K562 (cell line): Measurements from ENCODE around the gene MFAP3L. TPM values are rescaled to one million over a fixed set of nuclear protein-coding genes. Genes with fewer than 3 reads are reported as not detected.

Experiments used
- ATAC-seq: fragments of 200-7000 bp; cut with Tn5 transposase; 3 replicates; pipeline ENCODE4 v1.9.1; 2020; ENCODE audit warnings: moderate library complexity
- BruUV-seq: library from RNA; stranded (reverse); fragments of 400-500 nt; replicated peaks from 2 replicates; lab custom pipeline; 2021; lab: Mats Ljungman, UMichigan
- CTCF ChIA-PET: fragments of 300-600 bp; formaldehyde crosslinking; extraction: SDS; loops from one replicate; lab custom pipeline; 2021; ENCODE audit warnings: low intra/inter-chr PET ratio; lab: Yijun Ruan, JAX
- POLR2A ChIA-PET: fragments of 300-600, 350-650 bp; sonication (Branson Sonifier 250); formaldehyde crosslinking; extraction: SDS; loops from one replicate; lab custom pipeline; 2021; ENCODE audit warnings: antibody characterized with exemption, inconsistent platforms; lab: Yijun Ruan, JAX
- DNase-seq, 4 experiments: peaks; one replicate each; pipeline versions ENCODE4 v3.0.0 to v3.0.0-alpha.2; 2011 to 2018; ENCODE audit warnings: low spot score in 3 of 4, mixed read lengths in 3 of 4; ENCODE audit errors: extremely low read depth in 1 of 4
- FAIRE-seq: peaks from 2 replicates; lab custom pipeline; 2011; peaks lifted over from hg19 to GRCh38; lab: Jason Lieb, UNC
- H2AFZ ChIP-seq: 2 replicates; pipeline ENCODE4 v1.6.0; 2011; ENCODE audit warnings: low read depth, low read length, control low read depth, inconsistent platforms
- H3K27ac ChIP-seq: fragments of 200-600 bp; 3 replicates; pipeline ENCODE4 v1.8.0; 2011; ENCODE audit warnings: low read depth, mild to moderate bottlenecking, control low read depth, inconsistent platforms, low read length, moderate library complexity, mixed read lengths; ENCODE audit errors: extremely low read depth
- H3K27me3 ChIP-seq, 2 experiments: fragments of 300-600 bp in 1 of 2; 2 replicates in 1 of 2; 3 replicates in 1 of 2; pipeline versions ENCODE4 v1.6.0 to v1.8.0; 2011; ENCODE audit warnings: inconsistent platforms in 2 of 2, low read length in 2 of 2, mild to moderate bottlenecking in 1 of 2, mixed read lengths in 1 of 2, moderate library complexity in 1 of 2; ENCODE audit not compliant: control insufficient read depth in 2 of 2, insufficient read depth in 2 of 2
- H3K36me3 ChIP-seq: fragments of 300-600 bp; 3 replicates; pipeline ENCODE4 v1.8.0; 2011; ENCODE audit warnings: mild to moderate bottlenecking, low read length, inconsistent platforms; ENCODE audit not compliant: control insufficient read depth, insufficient read depth
- H3K4me1 ChIP-seq, 2 experiments: fragments of 200-600 bp in 1 of 2; replicated peaks in 1 of 2; 2 replicates in 1 of 2; 3 replicates in 1 of 2; pipeline versions ENCODE4 v1.5.1 to v1.8.0; 2011; ENCODE audit warnings: inconsistent platforms in 2 of 2, low read length in 2 of 2, mild to moderate bottlenecking in 1 of 2, mixed read lengths in 1 of 2, moderate library complexity in 1 of 2; ENCODE audit not compliant: control insufficient read depth in 2 of 2, insufficient read depth in 2 of 2
- H3K4me2 ChIP-seq: 2 replicates; pipeline ENCODE4 v1.6.1; 2011; ENCODE audit warnings: low read length, control low read depth, inconsistent platforms, mixed read lengths; ENCODE audit not compliant: insufficient read depth
- H3K4me3 ChIP-seq: fragments of 200-600 bp; sonication (generic), shearing (Covaris generic); 2 replicates; pipeline ENCODE4 v1.5.1; 2016; ENCODE audit warnings: control low read depth, inconsistent platforms
- H3K79me2 ChIP-seq: fragments of 200-600 bp; 3 replicates; pipeline ENCODE4 v1.8.0; 2011; ENCODE audit warnings: low read length, inconsistent platforms; ENCODE audit not compliant: control insufficient read depth, insufficient read depth
- H3K9ac ChIP-seq, 2 experiments: 2 replicates each; pipeline versions ENCODE4 v1.6.0 to v1.6.1; 2011; ENCODE audit warnings: low read depth in 2 of 2, low read length in 2 of 2, control low read depth in 1 of 2, inconsistent platforms in 1 of 2, mild to moderate bottlenecking in 1 of 2, mixed read lengths in 1 of 2; ENCODE audit not compliant: insufficient read depth in 1 of 2
- H3K9me1 ChIP-seq: one replicate; pipeline ENCODE4 v1.6.0; 2011; ENCODE audit warnings: inconsistent platforms, mild to moderate bottlenecking, low read length, moderate library complexity; ENCODE audit not compliant: control insufficient read depth, insufficient read depth
- H3K9me3 ChIP-seq: replicated peaks from 2 replicates; pipeline ENCODE4 v1.5.1; 2011; ENCODE audit warnings: low read depth, low read length, inconsistent platforms; ENCODE audit not compliant: control insufficient read depth, insufficient read depth
- H4K20me1 ChIP-seq: replicated peaks from 2 replicates; pipeline ENCODE4 v1.6.1; 2011; ENCODE audit warnings: low read length, inconsistent platforms, mixed read lengths; ENCODE audit not compliant: control insufficient read depth, insufficient read depth
- ASH1L ChIP-seq: fragments of 450-650 bp; IDR thresholded peaks from 2 replicates; pipeline ENCODE4 v1.6.1; 2018; ENCODE audit warnings: borderline replicate concordance, mild to moderate bottlenecking, low read depth; ENCODE audit not compliant: partially characterized antibody
- BACH1 ChIP-seq: fragments of 200-800 bp; sonication (Bioruptor generic); IDR thresholded peaks from 2 replicates; pipeline ENCODE4 v1.6.1; 2016; ENCODE audit warnings: missing genetic modification characterization, missing compliant biosample characterization
- ETS2 ChIP-seq: IDR thresholded peaks from 2 replicates; pipeline ENCODE4 v1.6.1; 2016; ENCODE audit warnings: borderline replicate concordance, missing genetic modification characterization, mild to moderate bottlenecking, moderate library complexity, missing compliant biosample characterization; ENCODE audit not compliant: poor library complexity, severe bottlenecking
- ETV5 ChIP-seq: sonication (generic); formaldehyde crosslinking; IDR thresholded peaks from 2 replicates; pipeline ENCODE4 v1.4.0; 2020; ENCODE audit warnings: low read depth, mild to moderate bottlenecking, missing genetic modification reagents
- FOXO4 ChIP-seq: fragments of 450-650 bp; formaldehyde crosslinking; IDR thresholded peaks from 2 replicates; pipeline ENCODE4 v1.4.0; 2020; ENCODE audit warnings: mild to moderate bottlenecking, moderate library complexity
- HMG20A ChIP-seq: fragments of 450-650 bp; formaldehyde crosslinking; conservative IDR thresholded peaks from 2 replicates; pipeline ENCODE4 v1.4.0; 2020; ENCODE audit warnings: mild to moderate bottlenecking, mixed read lengths
- MAFK ChIP-seq: IDR thresholded peaks from 2 replicates; pipeline ENCODE4 v1.6.1; 2011; ENCODE audit warnings: low read length, improper control_type of control experiment
- RBBP5 ChIP-seq: fragments of 200-600 bp; sonication (generic); IDR thresholded peaks from 2 replicates; pipeline ENCODE4 v1.6.1; 2012; ENCODE audit warnings: borderline replicate concordance, mild to moderate bottlenecking, low read length, control low read depth, inconsistent platforms; ENCODE audit not compliant: insufficient read depth, poor library complexity, severe bottlenecking
- SAP30 ChIP-seq: fragments of 200-600 bp; sonication (generic); IDR thresholded peaks from 2 replicates; pipeline ENCODE4 v1.6.1; 2012; ENCODE audit warnings: borderline replicate concordance, low read depth, mild to moderate bottlenecking, moderate library complexity, low read length, control low read depth, inconsistent platforms; ENCODE audit not compliant: insufficient read depth, poor library complexity, severe bottlenecking
- SMARCA5 ChIP-seq: fragments of 450-650 bp; IDR thresholded peaks from 2 replicates; pipeline ENCODE4 v1.6.1; 2016
- ZMIZ1 ChIP-seq, 2 experiments: fragments of 150-350 bp in 1 of 2; IDR thresholded peaks; 2 replicates each; pipeline ENCODE4 v1.6.1; 2012 to 2016; ENCODE audit warnings: low read depth in 2 of 2, low read length in 2 of 2, mild to moderate bottlenecking in 1 of 2, moderate library complexity in 1 of 2
- WGBS: fragments of 100-300 bp; shearing (Covaris generic); methylation state at CpG from one replicate; pipeline ENCODE4 v1.1.6; 2016; ENCODE audit warnings: low coverage, mixed read lengths; ENCODE audit not compliant: insufficient coverage; ENCODE audit errors: missing lambda C conversion rate; 5-methylcytosine and 5-hydroxymethylcytosine counted together
- in situ Hi-C: fragments of 300-500 bp; cut with MboI; formaldehyde crosslinking; loops from 4 replicates; pipeline ENCODE4 v1.15.0; 2018; ENCODE audit warnings: inconsistent platforms, mixed read lengths
- intact Hi-C: fragments of 100-400 bp; cut with micrococcal nuclease; formaldehyde crosslinking; loops from 2 replicates; pipeline ENCODE4 v1.14.2; 2022
- polyA plus RNA-seq, 8 experiments: library from polyadenylated mRNA; depleted of rRNA in 4 of 8; stranded (reverse) in 5 of 8; unstranded in 3 of 8; fragments of >200 nt; fragmentation: Nextera tagmentation in 2 of 8; fragmentation: Illumina TruSeq in 1 of 8; extraction: Ambion mirVana in 2 of 8; extraction: Trizol in 1 of 8; gene quantifications; 2 replicates each; pipeline versions ENCODE4 v1.2.1 to v1.2.3, GENCODE V29; 2011 to 2014; ENCODE audit warnings: inconsistent platforms in 1 of 8, missing spikeins in 1 of 8
- total RNA-seq, 7 experiments: library from RNA; depleted of rRNA in 6 of 7; stranded (reverse); fragments of >200 nt in 6 of 7; fragmentation: Illumina TruSeq in 2 of 7; extraction: Trizol in 2 of 7; gene quantifications; 2 replicates each; pipeline versions ENCODE4 v1.2.1 to v1.2.3, GENCODE V29; 2011 to 2021; ENCODE audit warnings: low replicate concordance in 1 of 7

Gene MFAP3L
- total and polyA plus RNA-seq, 9 of the 15 experiments (the other 6 are each of a cell fraction or from before 2014, with no cell fraction given) = 0.06 to 0.25 (median 0.20) TPM; not detected in 3

GRCh38 chr4:169993531-169993930 lies 32.7 kb downstream of the MFAP3L start:
- CTCF ChIA-PET = no interaction called here

GRCh38 chr4:169988252-169988651 lies 37.9 kb downstream of the MFAP3L start:
- in situ Hi-C loops (no loop called here), intact Hi-C loops (no loop called here)
- WGBS = 0% methylated on average over 6 of the region's 6 CpGs
- no TSS peak for BruUV-seq
- peaks cover 9 to 22% of the 10 kb centered on the region in 2 experiments; a peak in 4 of 5 replicates for H3K27me3 ChIP-seq
- no peaks in the 10 kb centered on the region for H3K9me1 ChIP-seq
- no peak overlapping the region for H3K4me3 ChIP-seq
- CTCF ChIA-PET = no interaction called here
- POLR2A ChIA-PET = interaction anchor here (0.8 kb wide), 1 partner anchor 955 kb away, joined by 3 read pairs; no protein-coding TSS in a partner anchor
- H3K4me2 ChIP-seq = no peak overlapping the region
- FAIRE-seq (no peak), DNase-seq (no peak), ATAC-seq (no peak)
- H3K9ac ChIP-seq = no peak overlapping the region
- H3K4me1 ChIP-seq = no peaks in the 10 kb centered on the region
- no peak overlapping the region for H2AFZ ChIP-seq
- H4K20me1 ChIP-seq = no peaks in the 10 kb centered on the region
- H3K9me3 ChIP-seq = no peaks in the 10 kb centered on the region
- H3K36me3 ChIP-seq = no peaks in the 10 kb centered on the region
- H3K27ac ChIP-seq = no peak overlapping the region
- H3K79me2 ChIP-seq = no peaks in the 10 kb centered on the region
- no peak for TF ChIP-seq ETS2
- TF ChIP-seq RBBP5 = no peak
- TF ChIP-seq ASH1L = no peak
- no peak for TF ChIP-seq SAP30
- no peak for TF ChIP-seq FOXO4
- no peak for TF ChIP-seq ZMIZ1 (IDR thresholded peaks at IDR 0.05; ENCODE audit: low read depth in 2 of 2, low read length in 2 of 2)
- no peak for TF ChIP-seq SMARCA5

More at GRCh38 chr4:169993531-169993930, 32.7 kb downstream of the MFAP3L start:
- ATAC-seq (no peak), DNase-seq (no peak), FAIRE-seq (no peak)
- TF ChIP-seq BACH1 (no peak), ETV5 (CRISPR knock-in tag) (no peak), HMG20A (CRISPR knock-in tag) (no peak), MAFK (no peak)
- Histone ChIP-seq H3K27ac (no peak overlapping the region), H3K79me2 (no peaks in the 10 kb centered on the region), H3K9ac (no peak overlapping the region), H3K9me3 (no peaks in the 10 kb centered on the region), H3K4me1 (no peaks in the 10 kb centered on the region), H3K36me3 (no peaks in the 10 kb centered on the region), H3K27me3 (peaks cover 14 to 45% of the 10 kb centered on the region in 2 experiments; a peak in 4 of 5 replicates), H3K9me1 (no peaks in the 10 kb centered on the region), H3K4me3 (no peak overlapping the region), H3K4me2 (no peak overlapping the region), H2AFZ (no peak overlapping the region), H4K20me1 (no peaks in the 10 kb centered on the region)
- under 1% methylated on average over 9 of the region's 9 CpGs for WGBS
- no TSS peak for BruUV-seq
- intact Hi-C loops = no loop called here
- in situ Hi-C loops = no loop called here
- POLR2A ChIA-PET = no interaction called here
